ENCODE results near the gene KDM1B.

KDM1B gene

DNA sequence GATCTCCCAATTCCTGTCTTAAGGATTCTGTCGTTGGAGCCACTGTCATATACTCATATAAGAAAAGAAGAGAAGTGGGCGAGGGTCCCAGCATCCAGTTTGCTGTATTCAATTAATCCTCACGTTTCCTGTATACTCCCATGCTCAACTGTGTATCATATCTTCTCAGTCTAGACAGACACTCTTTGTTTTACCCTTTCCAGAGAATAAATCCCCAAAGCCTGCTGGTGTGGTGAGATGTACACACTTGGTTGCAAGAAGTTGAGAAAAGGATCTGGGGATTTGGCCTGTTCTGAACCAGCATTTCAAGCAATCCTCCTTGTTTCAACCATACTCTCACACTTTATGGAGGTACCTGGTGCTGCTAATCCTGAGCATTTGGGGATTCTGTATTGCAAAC is 3.4 kb upstream of the KDM1B start:
- H3K4me3 ChIP-seq (ENCODE audit: low read length), result no peak overlapping the region
- H3K36me3 ChIP-seq (ENCODE audit: insufficient read depth, low read length), result no peaks in the 10 kb centered on the region
- no peaks in the 10 kb centered on the region for H3K27me3 ChIP-seq (ENCODE audit: control insufficient read depth, insufficient read depth, low read length)
- no peak overlapping the region for H3K9ac ChIP-seq (ENCODE audit: low read depth, low read length)
- H3K9me3 ChIP-seq (replicated peaks; ENCODE audit: low read length), result no peaks in the 10 kb centered on the region
- peaks cover 35% of the 10 kb centered on the region for H3K4me1 ChIP-seq (ENCODE audit: control insufficient read depth, insufficient read depth, low read length)
- H3K4me2 ChIP-seq (ENCODE audit: low read length), result no peak overlapping the region

DNA sequence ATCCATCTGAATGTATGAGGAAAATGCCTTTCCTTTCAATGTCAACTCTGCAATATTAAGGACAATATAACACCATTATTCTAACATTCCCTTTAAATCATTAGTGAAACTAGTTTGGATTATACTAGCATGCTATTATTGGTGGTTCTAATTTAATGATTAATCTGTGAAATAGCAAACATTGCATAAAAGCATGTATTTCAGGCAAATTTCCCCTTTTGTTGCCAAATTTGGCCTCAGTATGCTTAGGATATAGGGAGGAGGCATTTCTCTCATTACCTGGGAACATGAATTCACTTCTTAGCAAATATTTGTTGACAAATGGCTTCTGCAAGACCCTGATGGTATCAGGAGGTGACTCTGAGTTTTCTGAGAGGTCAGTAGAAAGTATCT is 1.9 kb upstream of the KDM1B start:
- Histone ChIP-seq H3K9me3 (replicated peaks; ENCODE audit: low read length) (no peaks in the 10 kb centered on the region), H3K4me1 (ENCODE audit: control insufficient read depth, insufficient read depth, low read length) (peaks cover 21% of the 10 kb centered on the region), H3K4me3 (ENCODE audit: low read length) (peak overlapping the region; percentile 12), H3K4me2 (ENCODE audit: low read length) (peak overlapping the region; percentile 84), H3K27me3 (ENCODE audit: control insufficient read depth, insufficient read depth, low read length) (no peaks in the 10 kb centered on the region), H3K36me3 (ENCODE audit: insufficient read depth, low read length) (no peaks in the 10 kb centered on the region), H3K9ac (ENCODE audit: low read depth, low read length) (peak overlapping the region; percentile 15)

DNA sequence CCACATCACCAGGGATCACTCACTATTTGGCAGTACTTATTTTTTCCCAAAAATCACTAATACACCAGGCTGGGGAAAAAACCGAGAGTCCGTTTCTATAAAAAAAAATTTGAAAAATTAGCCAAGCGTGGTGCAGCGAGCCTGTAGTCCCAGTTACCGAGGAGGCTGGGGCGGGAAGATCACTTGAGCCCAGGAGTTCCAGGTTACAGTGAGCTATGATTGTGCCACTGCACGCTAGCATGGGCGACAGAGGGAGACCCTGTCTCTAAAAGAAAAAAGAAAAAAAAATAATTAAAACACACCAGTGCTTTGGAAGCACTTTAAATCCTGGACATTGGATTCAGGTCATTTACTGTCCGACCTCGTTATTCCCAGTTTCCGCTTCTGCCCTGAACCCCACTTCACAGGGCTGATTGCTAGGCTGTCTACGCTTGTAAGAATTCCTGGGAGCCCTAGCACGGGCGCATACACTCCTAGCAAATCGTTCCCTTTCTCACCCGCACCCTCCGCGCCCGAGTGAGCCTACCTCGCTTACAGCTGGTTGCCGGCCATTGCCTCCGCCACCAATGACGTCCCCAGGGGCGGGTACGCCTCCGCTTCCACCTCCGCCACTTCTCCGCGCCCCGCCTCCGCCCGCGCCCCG is 594 bp upstream of the KDM1B start, which contains the start of gene TPMT:
TPMT (minus strand) TSS at position 571 of the 643 bp plus-strand sequence. CDS start 5,950 bp downstream, outside the sequence.
- H3K9me3 ChIP-seq (replicated peaks; ENCODE audit: low read length), result no peaks in the 10 kb centered on the region
- peak within 1 kb of the TSS; percentile 90 for H3K9ac ChIP-seq (ENCODE audit: low read depth, low read length)
- H3K4me1 ChIP-seq (ENCODE audit: control insufficient read depth, insufficient read depth, low read length), result peaks cover 15% of the 10 kb centered on the region
- H3K4me2 ChIP-seq (ENCODE audit: low read length), result peak within 1 kb of the TSS; percentile 92
- H3K4me3 ChIP-seq (ENCODE audit: low read length), result peak within 1 kb of the TSS; percentile 92
- no peaks in the 10 kb centered on the region for H3K27me3 ChIP-seq (ENCODE audit: control insufficient read depth, insufficient read depth, low read length)
- peaks cover 2% of the 10 kb centered on the region for H3K36me3 ChIP-seq (ENCODE audit: insufficient read depth, low read length)

DNA sequence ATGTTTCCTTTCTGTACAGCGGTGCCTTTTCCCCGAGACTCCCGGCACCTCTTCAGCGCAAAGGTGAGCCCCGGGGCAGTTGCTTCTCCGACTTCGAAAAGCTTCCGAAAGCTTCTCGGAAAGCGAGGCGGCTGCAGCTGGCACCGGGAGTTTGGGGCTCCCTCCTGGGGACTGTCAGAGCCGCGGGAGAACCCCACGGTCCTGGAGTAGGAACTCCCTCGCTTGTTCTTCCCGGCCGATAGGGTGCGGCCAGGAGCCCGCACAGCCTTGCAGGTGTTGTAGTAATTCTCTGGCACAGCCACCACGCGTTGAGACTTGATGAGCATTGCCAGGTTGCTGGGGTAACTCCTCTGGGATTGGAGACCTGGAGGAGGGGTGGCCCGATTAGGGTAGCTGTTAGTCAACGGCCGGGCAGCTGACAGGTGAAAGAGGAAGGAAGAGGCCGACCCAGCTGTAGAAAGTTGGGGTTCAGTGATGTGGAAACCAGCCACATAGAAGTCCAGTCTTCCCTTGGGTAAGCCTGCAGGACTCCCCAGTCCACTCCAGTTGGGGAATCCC is 721 bp downstream of the KDM1B start:
- Histone ChIP-seq H3K9me3 (replicated peaks; ENCODE audit: low read length) (no peaks in the 10 kb centered on the region), H3K4me1 (ENCODE audit: control insufficient read depth, insufficient read depth, low read length) (peaks cover 16% of the 10 kb centered on the region), H3K4me2 (ENCODE audit: low read length) (peak overlapping the region; percentile 92), H3K4me3 (ENCODE audit: low read length) (peak overlapping the region; percentile 92), H3K36me3 (ENCODE audit: insufficient read depth, low read length) (peaks cover 7% of the 10 kb centered on the region), H3K9ac (ENCODE audit: low read depth, low read length) (peak overlapping the region; percentile 90), H3K27me3 (ENCODE audit: control insufficient read depth, insufficient read depth, low read length) (no peaks in the 10 kb centered on the region)

DNA sequence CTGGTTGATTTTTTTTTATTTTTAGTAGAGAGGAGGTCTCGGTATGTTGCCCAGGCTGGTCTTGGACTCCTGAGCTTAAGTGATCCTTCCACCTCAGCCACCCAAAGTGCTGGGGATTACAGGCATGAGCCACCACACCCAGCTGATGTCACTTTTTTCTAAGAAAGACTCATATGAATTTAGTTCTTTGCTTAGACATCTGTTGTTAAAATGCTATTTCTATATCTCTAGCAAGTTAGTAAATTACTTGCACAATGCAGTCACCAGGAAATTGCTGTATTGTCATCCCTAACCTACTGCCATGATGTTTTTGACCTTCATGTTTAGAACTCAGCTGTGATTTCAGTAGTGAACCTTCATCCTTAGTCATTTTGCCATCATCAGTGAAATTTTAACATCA is 5.7 kb downstream of the KDM1B start:
- H3K4me1 ChIP-seq (ENCODE audit: control insufficient read depth, insufficient read depth, low read length), result peaks cover 17% of the 10 kb centered on the region
- no peaks in the 10 kb centered on the region for H3K9me3 ChIP-seq (replicated peaks; ENCODE audit: low read length)
- peaks cover 27% of the 10 kb centered on the region for H3K36me3 ChIP-seq (ENCODE audit: insufficient read depth, low read length)

DNA sequence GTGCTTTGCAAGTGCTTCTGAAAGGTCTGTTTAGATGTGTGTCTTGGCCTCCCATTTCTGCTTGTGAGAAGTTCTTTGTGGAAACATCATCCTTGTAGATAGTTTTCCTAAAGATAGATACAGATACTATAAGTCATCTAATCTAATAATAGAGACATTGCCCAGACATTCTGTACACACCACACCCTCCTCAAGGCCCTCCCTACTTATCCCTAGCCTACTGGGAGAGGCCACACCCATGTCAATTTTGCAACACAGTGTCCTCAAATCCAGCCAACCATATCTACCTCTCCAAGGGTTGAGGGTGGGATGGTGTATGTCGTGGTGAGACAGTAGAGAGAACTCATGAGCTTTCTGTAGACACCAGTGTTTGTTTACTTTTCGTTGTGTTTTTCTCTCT is 6.2 kb downstream of the KDM1B start:
- no peak overlapping the region for H3K9ac ChIP-seq (ENCODE audit: low read depth, low read length)
- H3K9me3 ChIP-seq (replicated peaks; ENCODE audit: low read length), result no peaks in the 10 kb centered on the region
- peaks cover 27% of the 10 kb centered on the region for H3K36me3 ChIP-seq (ENCODE audit: insufficient read depth, low read length)
- H3K4me3 ChIP-seq (ENCODE audit: low read length), result no peak overlapping the region
- H3K4me2 ChIP-seq (ENCODE audit: low read length), result no peak overlapping the region
- peaks cover 16% of the 10 kb centered on the region for H3K4me1 ChIP-seq (ENCODE audit: control insufficient read depth, insufficient read depth, low read length)
- no peaks in the 10 kb centered on the region for H3K27me3 ChIP-seq (ENCODE audit: control insufficient read depth, insufficient read depth, low read length)

More for the DNA sequence above, 5.7 kb downstream of the KDM1B start:
- H3K9ac ChIP-seq (ENCODE audit: low read depth, low read length), result no peak overlapping the region
- no peak overlapping the region for H3K4me3 ChIP-seq (ENCODE audit: low read length)
- H3K27me3 ChIP-seq (ENCODE audit: control insufficient read depth, insufficient read depth, low read length), result no peaks in the 10 kb centered on the region
- H3K4me2 ChIP-seq (ENCODE audit: low read length), result no peak overlapping the region

DNA sequence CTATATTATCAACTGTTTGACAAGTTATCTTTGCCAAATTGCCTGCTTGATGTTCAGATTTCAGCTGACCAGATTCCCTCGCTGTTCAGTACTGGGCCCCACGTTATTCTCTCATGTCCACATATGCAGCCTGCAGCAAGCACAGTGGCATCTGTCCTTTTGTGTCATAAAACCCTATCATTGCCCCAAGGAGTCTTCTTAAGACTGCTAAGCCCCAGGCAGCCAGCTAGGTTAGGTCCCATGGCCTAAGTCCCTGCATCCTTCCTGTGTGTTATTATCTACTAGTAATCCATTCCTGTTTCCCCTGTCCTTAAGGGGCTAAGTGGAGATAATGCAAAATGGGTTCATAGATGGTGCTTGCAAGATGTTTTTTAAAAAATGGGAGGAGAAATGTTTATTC is 7.2 kb downstream of the KDM1B start:
- Histone ChIP-seq H3K4me2 (ENCODE audit: low read length) (no peak overlapping the region), H3K27me3 (ENCODE audit: control insufficient read depth, insufficient read depth, low read length) (no peaks in the 10 kb centered on the region), H3K4me1 (ENCODE audit: control insufficient read depth, insufficient read depth, low read length) (peaks cover 23% of the 10 kb centered on the region), H3K9ac (ENCODE audit: low read depth, low read length) (no peak overlapping the region), H3K9me3 (replicated peaks; ENCODE audit: low read length) (no peaks in the 10 kb centered on the region), H3K36me3 (ENCODE audit: insufficient read depth, low read length) (peaks cover 27% of the 10 kb centered on the region), H3K4me3 (ENCODE audit: low read length) (no peak overlapping the region)

DNA sequence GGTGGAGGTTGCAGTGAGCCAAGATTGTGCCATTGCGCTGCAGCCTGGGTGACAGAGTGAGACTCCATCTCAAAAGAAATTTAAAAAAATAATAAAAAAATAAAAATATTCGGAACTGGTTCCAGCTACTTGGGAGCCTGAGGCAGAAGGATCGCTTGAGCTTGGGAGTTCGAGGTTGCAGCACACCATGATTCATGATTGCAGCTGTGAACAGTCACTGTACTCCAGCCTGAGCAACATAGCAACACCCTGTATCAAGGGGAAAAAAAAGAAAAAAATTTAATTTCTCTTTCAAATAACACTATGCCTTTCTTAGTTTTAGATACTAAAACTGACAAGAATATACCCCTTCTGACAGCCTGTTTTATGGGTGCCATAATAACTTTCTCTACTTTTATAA is 10.5 kb downstream of the KDM1B start:
- H3K4me3 ChIP-seq (ENCODE audit: low read length), result no peak overlapping the region
- H3K9ac ChIP-seq (ENCODE audit: low read depth, low read length), result no peak overlapping the region
- H3K4me2 ChIP-seq (ENCODE audit: low read length), result peak overlapping the region; percentile 26
- peaks cover 28% of the 10 kb centered on the region for H3K36me3 ChIP-seq (ENCODE audit: insufficient read depth, low read length)
- no peaks in the 10 kb centered on the region for H3K9me3 ChIP-seq (replicated peaks; ENCODE audit: low read length)
- no peaks in the 10 kb centered on the region for H3K27me3 ChIP-seq (ENCODE audit: control insufficient read depth, insufficient read depth, low read length)
- H3K4me1 ChIP-seq (ENCODE audit: control insufficient read depth, insufficient read depth, low read length), result peaks cover 23% of the 10 kb centered on the region

DNA sequence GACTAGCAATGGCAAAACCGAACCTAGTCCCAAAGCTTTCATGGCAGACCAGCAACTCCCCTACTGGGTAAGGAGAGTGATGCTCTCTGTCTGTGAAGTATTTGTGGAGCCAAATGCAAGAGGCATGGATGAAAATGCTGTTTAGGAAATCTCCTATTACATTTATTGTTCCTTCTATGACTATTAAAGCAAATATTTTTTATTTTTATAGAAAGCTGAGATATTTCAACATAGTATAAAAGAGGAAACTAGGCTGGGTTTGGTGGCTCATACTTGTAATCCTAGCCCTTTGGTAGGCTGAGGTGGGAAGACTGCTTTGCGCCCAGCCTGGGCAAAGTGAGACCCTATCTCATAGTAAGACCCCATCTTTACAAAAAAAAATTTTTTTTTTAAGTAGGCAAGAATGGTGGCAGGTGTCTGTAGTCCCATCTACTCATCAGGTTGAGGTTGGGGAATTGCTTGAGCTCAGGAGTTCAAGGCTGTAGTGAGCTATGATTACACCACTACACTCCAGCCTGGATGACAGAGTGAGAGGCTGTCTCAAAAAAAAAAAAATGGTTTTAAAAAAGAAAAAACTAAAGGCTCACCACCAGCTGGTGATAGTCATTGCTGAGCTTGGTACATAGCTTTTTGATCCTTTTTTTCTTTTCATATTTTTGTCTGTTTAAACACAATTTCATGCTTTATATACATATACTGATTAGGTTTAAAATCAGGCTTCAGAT is 11.3 kb downstream of the KDM1B start:
- Histone ChIP-seq H3K9me3 (replicated peaks; ENCODE audit: low read length) (no peaks in the 10 kb centered on the region), H3K4me2 (ENCODE audit: low read length) (peak overlapping the region; percentile 67), H3K36me3 (ENCODE audit: insufficient read depth, low read length) (peaks cover 23% of the 10 kb centered on the region), H3K9ac (ENCODE audit: low read depth, low read length) (peak overlapping the region; percentile 17), H3K4me3 (ENCODE audit: low read length) (no peak overlapping the region), H3K4me1 (ENCODE audit: control insufficient read depth, insufficient read depth, low read length) (peaks cover 17% of the 10 kb centered on the region), H3K27me3 (ENCODE audit: control insufficient read depth, insufficient read depth, low read length) (no peaks in the 10 kb centered on the region)

DNA sequence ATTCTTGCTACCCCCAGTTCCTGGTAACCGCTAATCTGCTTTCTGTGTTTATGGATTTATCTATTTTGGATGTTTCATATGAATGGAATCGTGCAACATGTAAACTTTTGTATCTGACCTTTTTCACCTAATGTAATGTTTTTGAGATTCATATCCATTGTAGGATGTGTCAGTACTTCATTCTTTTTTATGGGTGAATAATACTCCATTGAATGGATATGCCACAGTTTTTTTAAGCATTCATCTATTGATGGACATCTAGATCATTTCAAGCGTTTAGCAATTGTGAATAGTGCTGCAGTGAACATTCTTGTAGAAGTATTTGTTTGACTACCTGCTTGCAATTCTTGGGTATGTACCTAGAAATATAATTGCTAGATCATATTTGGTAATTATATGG is 13.0 kb downstream of the KDM1B start:
- Histone ChIP-seq H3K4me3 (ENCODE audit: low read length) (no peak overlapping the region), H3K36me3 (ENCODE audit: insufficient read depth, low read length) (peaks cover 14% of the 10 kb centered on the region)

DNA sequence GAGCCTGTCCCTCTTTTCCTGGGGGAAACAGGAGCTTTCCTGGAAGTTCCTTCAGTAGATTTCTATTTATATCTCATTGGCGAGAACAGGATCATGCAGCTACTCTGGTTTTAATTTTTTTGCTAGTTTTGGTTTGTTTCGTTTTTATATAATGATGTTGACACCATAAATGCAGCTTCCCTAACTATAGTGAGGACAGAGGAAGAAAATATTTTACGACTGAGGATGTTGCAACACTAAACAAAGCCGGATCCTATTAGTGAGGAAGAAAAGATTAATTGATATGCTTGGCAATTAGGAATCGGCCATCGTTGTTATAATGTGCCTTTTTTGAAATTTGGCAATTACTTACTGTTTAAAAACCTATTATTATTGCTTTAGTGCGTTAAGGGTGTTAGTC is 16.6 kb downstream of the KDM1B start:
- Histone ChIP-seq H3K4me3 (ENCODE audit: low read length) (no peak overlapping the region), H3K27me3 (ENCODE audit: control insufficient read depth, insufficient read depth, low read length) (no peaks in the 10 kb centered on the region), H3K4me1 (ENCODE audit: control insufficient read depth, insufficient read depth, low read length) (peaks cover 2% of the 10 kb centered on the region), H3K9me3 (replicated peaks; ENCODE audit: low read length) (no peaks in the 10 kb centered on the region), H3K9ac (ENCODE audit: low read depth, low read length) (no peak overlapping the region), H3K4me2 (ENCODE audit: low read length) (no peak overlapping the region), H3K36me3 (ENCODE audit: insufficient read depth, low read length) (peaks cover 8% of the 10 kb centered on the region)

More for the DNA sequence above, 13.0 kb downstream of the KDM1B start:
- H3K4me2 ChIP-seq (ENCODE audit: low read length), result no peak overlapping the region
- peaks cover 15% of the 10 kb centered on the region for H3K4me1 ChIP-seq (ENCODE audit: control insufficient read depth, insufficient read depth, low read length)
- H3K27me3 ChIP-seq (ENCODE audit: control insufficient read depth, insufficient read depth, low read length), result no peaks in the 10 kb centered on the region
- H3K9ac ChIP-seq (ENCODE audit: low read depth, low read length), result no peak overlapping the region
- H3K9me3 ChIP-seq (replicated peaks; ENCODE audit: low read length), result no peaks in the 10 kb centered on the region
